Testis (tissue), 3 donors: ENCODE data around the gene FRMD3. TPM values are rescaled to one million over a fixed set of nuclear protein-coding genes. Genes with fewer than 3 reads are reported as not detected.

Source experiments
- DNase-seq: peaks from one replicate; pipeline ENCODE4 v3.0.0-alpha.2; 2019
- H3K27ac ChIP-seq, 2 donors: fragments of 200-600 bp; sonication (generic); one replicate each; pipeline ENCODE4 v1.5.1; 2019
- H3K27me3 ChIP-seq: fragments of 200-600 bp; sonication (generic); one replicate; pipeline ENCODE4 v1.5.1; 2019
- H3K36me3 ChIP-seq: fragments of 200-600 bp; sonication (generic); one replicate; pipeline ENCODE4 v1.5.1; 2017; ENCODE audit warnings: low read depth; ENCODE audit errors: missing control alignments
- H3K4me1 ChIP-seq: fragments of 200-600 bp; sonication (generic); one replicate; pipeline ENCODE4 v1.5.1; 2019
- H3K4me3 ChIP-seq, 2 donors: fragments of 200-600 bp; sonication (generic); one replicate each; pipeline ENCODE4 v1.5.1; 2017 to 2019
- H3K9me3 ChIP-seq: fragments of 200-600 bp; sonication (generic); one replicate; pipeline ENCODE4 v1.5.1; 2017
- CTCF ChIP-seq, 3 experiments: fragments of 450-650 bp in 2 of 3; fragments of 200-600 bp in 1 of 3; sonication (generic) in 1 of 3; IDR thresholded peaks; one replicate each; pipeline ENCODE4 v1.5.1; 2016 to 2019; ENCODE audit warnings: antibody characterized with exemption in 3 of 3, mild to moderate bottlenecking in 2 of 3, moderate library complexity in 1 of 3
- POLR2A ChIP-seq: fragments of 450-650 bp; IDR thresholded peaks from one replicate; pipeline ENCODE4 v1.6.1; 2017; ENCODE audit warnings: antibody characterized with exemption, mild to moderate bottlenecking, moderate library complexity
- WGBS, 2 donors: methylation state at CpG; one replicate each; pipeline ENCODE4 v1.1.5; 2018; 5-methylcytosine and 5-hydroxymethylcytosine counted together
- intact Hi-C: fragments of 100-400 bp; cut with DNase I; formaldehyde crosslinking; loops from one replicate; pipeline ENCODE4 v1.15.1; 2023; ENCODE audit warnings: low total_unique reads
- polyA plus RNA-seq: library from polyadenylated mRNA; stranded (reverse); fragments of 350-450 nt; fragmentation: Illumina TruSeq; extraction: RNeasy Lipid Tissue Mini Kit (QIAGEN cat#74804); gene quantifications from one replicate; pipeline ENCODE4 v1.2.3, GENCODE V29; 2014; ENCODE audit warnings: low read depth, low replicate concordance; ENCODE audit not compliant: insufficient read depth
- total RNA-seq, 2 donors: library from RNA; depleted of rRNA; stranded (reverse); fragments of >200 nt; gene quantifications; one replicate each; pipeline ENCODE4 v1.2.3, GENCODE V29; 2016

The FRMD3 gene
- total and polyA plus RNA-seq, 3 donors from 2014 or later: 5.5 to 16.2 (median 12.5) TPM

DNA sequence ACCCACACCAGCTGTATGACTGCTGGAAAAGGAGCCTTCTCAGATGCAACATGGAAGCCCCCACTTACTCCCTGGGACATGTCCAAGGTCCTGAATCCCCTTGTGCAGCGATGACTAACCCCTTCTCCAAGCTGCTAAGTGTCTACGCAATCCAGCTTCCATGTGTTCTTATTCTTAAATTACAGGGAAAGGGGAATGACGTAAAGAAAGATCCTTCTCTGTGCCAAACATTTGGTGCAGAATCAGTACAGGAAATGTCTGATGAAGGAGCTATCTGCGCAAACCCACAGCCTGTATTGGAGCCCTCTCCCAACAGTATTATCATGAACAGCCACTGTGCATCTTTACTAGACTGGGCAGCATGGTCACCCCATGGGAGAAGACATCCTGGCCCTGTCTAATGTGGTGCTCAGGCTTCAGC lies 183.2 kb downstream of the FRMD3 start:
- intact Hi-C loops: no loop called here
- H3K4me3 ChIP-seq: no peak overlapping the region
- WGBS, 2 donors: 64 to 82% methylated on average over 4 of the region's 4 CpGs
- no peak for DNase-seq
- no peak overlapping the region for H3K27ac ChIP-seq
- H3K4me1 ChIP-seq: peaks cover 3% of the 10 kb centered on the region
- no peaks in the 10 kb centered on the region for H3K36me3 ChIP-seq
- no peak for TF ChIP-seq POLR2A
- H3K9me3 ChIP-seq: no peaks in the 10 kb centered on the region
- H3K27me3 ChIP-seq: no peaks in the 10 kb centered on the region

GRCh38 chr9:83349031-83349430 lies 189.2 kb downstream of the FRMD3 start:
- 86 to 87% methylated on average over 9 of the region's 9 CpGs for WGBS, 2 donors
- no peak overlapping the region for H3K4me3 ChIP-seq
- no peaks in the 10 kb centered on the region for H3K9me3 ChIP-seq
- DNase-seq: no peak
- H3K4me1 ChIP-seq: no peaks in the 10 kb centered on the region
- TF ChIP-seq CTCF (IDR thresholded peaks at IDR 0.05) (no peak), POLR2A (no peak)
- no peaks in the 10 kb centered on the region for H3K36me3 ChIP-seq
- H3K27me3 ChIP-seq: no peaks in the 10 kb centered on the region
- H3K27ac ChIP-seq: no peak overlapping the region
- intact Hi-C loops: no loop called here

GRCh38 chr9:83346655-83347420 lies 191.4 kb downstream of the FRMD3 start:
- Histone ChIP-seq H3K4me3 (no peak overlapping the region), H3K27me3 (no peaks in the 10 kb centered on the region), H3K27ac (no peak overlapping the region), H3K36me3 (no peaks in the 10 kb centered on the region), H3K9me3 (no peaks in the 10 kb centered on the region), H3K4me1 (no peaks in the 10 kb centered on the region)
- 46 to 56% methylated on average over 2 of the region's 2 CpGs for WGBS, 2 donors
- intact Hi-C loops: no loop called here
- no peak for DNase-seq
- TF ChIP-seq POLR2A (no peak), CTCF (IDR thresholded peaks at IDR 0.05) (no peak)

- no peaks in the 10 kb centered on the region for H3K9me3 ChIP-seq
- H3K4me3 ChIP-seq: no peak overlapping the region
- WGBS, 2 donors: 87 to 100% methylated on average over 2 to 10 of the region's 10 CpGs
- no peaks in the 10 kb centered on the region for H3K27me3 ChIP-seq
- no peak for DNase-seq
- no peaks in the 10 kb centered on the region for H3K4me1 ChIP-seq
- no peaks in the 10 kb centered on the region for H3K36me3 ChIP-seq
- intact Hi-C loops: no loop called here
- no peak for TF ChIP-seq POLR2A
- no peak for TF ChIP-seq CTCF (IDR thresholded peaks at IDR 0.05)
- H3K27ac ChIP-seq: no peak overlapping the region
Measured at GRCh38 chr9:83343366-83343999, 194.7 kb downstream of the FRMD3 start.

GRCh38 chr9:83342731-83343130 lies 195.5 kb downstream of the FRMD3 start:
- Histone ChIP-seq H3K27me3 (no peaks in the 10 kb centered on the region), H3K36me3 (no peaks in the 10 kb centered on the region), H3K4me3 (no peak overlapping the region), H3K4me1 (no peaks in the 10 kb centered on the region), H3K9me3 (no peaks in the 10 kb centered on the region), H3K27ac (no peak overlapping the region)
- DNase-seq: no peak
- no peak for TF ChIP-seq POLR2A
- no peak for TF ChIP-seq CTCF (IDR thresholded peaks at IDR 0.05)
- intact Hi-C loops: no loop called here
- WGBS, 2 donors: 96 to 98% methylated on average over 3 of the region's 3 CpGs
